GM21381 (cell line): ENCODE results near the gene RXRA.
"Not testable (repeated sequence)": the region's sequence is repeated elsewhere in the genome, so short reads cannot be mapped to it uniquely, and the experiment has no call there.

Experiments used
- ATAC-seq: cut with Tn5 transposase; IDR thresholded peaks from one replicate; pipeline ENCODE4 v1.9.1; 2021; ENCODE audit warnings: mild to moderate bottlenecking, moderate library complexity; ENCODE audit not compliant: unreplicated experiment

Gene RXRA

DNA sequence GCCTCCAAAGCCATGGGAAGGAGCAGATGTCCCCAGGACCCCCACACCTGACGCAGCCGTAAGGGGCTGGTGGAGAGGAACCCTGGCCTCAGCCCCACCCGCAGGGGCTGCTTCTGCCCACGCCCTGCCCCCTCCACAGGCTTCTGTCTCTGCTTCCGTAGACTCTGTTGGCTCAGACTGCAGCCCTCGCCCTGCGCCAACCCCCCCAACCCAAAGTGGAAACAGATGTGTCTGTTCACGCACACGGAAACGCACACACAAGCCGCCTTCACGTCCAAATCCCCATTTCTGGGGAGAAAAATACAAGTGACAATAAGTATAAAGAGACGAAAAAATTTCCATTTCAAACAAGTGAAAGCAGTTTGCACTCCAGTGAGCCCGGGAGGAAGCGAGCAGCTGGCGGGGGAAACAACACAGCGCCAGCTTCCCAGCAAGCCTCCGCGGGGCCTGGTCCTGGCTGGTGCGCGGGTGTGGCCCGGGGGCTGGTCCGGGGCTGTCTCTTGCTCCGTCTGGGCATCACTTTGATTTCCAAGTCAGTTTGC lies 32.6 kb upstream of the RXRA start:
- ATAC-seq: no peak

DNA sequence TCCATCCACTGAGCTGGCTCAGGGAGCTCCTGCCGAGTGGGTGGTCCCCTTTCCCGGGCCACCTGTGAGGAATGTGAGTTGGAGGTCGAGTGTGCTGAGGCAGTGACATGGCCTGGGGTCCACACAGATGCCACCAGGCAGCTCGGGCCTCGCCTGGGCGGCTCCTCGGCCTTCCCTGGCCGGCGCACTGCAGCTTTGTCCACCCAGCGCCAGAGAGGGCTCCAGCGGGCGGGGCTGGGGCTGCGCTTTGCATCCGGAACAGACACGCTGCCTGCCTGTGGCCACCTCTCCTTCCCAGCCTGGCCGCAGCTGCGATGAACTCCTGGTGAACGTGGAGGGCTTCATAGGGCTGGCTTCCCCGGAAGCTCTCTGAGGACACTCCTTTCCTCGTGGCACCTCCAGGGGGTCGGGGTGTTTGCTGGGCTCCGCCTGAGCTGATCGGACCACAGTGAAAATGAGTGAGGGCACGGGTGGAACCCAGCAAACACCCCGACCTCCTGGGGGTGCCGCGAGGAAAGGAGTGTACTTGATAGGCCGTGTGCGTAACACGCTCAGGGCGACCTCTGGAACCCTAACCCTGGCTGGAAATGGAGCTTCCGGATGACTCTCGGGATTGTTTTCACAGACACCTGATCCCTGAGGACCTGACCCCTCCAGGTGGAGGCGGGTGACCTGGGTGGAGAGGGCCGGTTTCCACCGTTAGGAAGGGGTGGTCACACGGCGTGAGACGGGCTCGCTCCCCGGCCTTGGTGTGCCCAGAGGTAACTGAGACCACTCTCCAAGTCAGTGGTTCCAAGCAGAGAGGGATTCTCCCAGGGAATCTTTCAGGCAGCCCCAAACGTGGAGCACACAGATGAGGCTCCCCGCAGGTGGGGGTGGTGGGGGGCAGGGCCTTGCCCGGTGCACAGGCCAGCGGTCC lies 31.8 kb upstream of the RXRA start:
- ATAC-seq: no peak

DNA sequence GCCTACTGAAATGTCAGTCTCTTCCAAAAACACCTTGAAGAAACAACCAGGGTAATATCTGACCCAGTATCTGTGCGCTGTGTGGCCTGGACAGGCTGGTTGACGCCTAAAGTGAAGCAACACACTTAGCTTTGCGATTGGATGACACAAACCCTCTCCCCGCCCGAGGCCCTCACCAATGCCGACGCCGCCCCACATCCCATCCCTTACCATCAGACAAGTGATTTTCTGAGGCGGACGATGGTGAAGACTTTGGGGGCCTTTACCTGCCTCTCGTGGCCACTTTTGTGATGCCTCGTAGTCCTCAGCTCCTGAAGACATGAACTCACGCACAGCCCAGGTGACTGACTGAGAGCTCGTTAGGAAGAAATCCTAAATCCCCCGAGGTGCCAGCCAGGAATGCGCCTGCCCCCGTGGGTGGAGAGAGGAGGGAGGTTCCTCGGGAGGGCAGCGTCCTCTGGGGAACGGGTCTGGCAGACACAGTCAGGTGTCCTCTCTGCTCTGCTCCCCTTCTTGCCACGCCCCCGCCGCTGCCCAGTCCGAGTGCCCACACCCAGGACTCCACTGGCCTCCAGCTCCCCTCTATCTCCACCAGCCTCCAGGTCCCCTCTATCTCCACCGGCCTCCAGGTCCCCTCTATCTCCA lies 31.0 kb upstream of the RXRA start:
- no peak for ATAC-seq

DNA sequence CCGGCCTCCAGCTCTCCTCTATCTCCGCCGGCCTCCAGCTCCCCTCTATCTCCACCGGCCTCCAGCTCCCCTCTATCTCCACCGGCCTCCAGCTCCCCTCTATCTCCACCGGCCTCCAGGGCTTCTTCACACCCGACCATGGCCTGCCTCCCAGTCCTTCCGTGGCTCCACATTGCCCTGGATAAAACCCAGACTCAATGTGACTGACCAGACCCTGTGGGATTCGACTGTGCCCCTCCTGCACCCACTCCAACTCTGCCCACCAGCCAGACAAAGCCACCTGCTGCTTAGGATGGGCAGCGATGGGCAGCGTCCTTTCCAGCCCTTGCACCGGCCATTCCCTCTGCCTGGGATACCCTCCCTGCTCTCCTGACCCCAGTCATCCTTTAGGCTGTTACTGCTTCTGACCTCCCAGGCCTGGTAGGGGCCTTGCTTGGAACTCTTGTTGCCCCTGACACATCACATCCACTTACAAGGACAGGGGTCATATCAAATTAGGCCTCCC lies 30.5 kb upstream of the RXRA start:
- no peak for ATAC-seq

DNA sequence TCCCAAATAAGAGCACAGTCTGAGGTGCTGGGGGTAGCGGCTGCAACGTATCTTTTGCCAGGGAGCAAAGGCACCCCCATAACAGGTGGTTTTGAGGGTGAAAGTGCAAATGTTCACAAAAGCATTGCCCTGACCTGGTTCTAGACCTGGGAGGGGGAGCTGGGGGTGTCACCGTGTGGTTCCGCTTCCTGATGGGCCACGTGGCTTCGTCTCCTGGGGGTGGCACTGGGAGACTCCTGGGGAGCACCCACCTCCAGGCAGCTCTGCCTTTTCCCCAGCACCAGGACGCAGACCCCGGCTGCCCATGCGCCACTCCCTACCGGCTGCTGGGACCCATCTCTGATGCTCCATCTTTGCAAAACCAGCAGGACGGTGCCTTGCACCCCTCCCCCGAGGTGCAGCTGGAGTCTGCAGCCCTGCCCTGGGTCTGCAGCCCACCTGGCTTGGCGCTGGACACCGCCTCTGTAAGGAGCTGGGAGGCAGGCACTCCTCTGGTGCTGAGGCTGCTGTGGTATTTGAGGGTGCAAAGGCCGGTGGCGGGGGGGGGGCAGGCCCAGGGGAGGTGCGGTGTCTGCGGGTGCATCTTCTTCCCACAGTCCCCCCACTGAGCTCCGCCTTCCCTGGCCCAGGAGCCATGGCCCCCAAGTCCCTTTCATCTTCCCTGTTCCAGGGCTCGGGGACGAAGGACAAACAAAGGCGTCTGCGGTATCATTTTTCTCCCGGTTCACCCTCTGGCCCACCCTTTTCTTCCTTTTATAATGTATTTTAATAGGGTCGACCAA lies 29.8 kb upstream of the RXRA start:
- ATAC-seq: no peak

DNA sequence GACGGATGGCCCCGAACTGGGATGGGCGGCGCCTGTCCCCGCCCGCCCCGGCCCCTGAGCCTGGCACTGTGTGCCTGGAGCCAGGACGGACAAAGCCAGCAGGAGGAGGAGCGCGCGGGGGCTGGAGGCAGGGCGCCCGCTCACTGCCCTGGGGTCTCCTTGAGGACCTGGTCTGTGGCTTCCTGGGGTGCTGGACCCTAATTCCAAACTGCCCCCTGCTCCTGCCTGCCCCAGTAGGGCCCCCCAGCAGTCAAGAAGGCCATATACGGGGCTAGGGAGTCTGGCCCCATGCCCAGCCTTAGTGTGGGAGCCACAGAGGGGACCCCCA lies 29.2 kb upstream of the RXRA start:
- no peak for ATAC-seq

DNA sequence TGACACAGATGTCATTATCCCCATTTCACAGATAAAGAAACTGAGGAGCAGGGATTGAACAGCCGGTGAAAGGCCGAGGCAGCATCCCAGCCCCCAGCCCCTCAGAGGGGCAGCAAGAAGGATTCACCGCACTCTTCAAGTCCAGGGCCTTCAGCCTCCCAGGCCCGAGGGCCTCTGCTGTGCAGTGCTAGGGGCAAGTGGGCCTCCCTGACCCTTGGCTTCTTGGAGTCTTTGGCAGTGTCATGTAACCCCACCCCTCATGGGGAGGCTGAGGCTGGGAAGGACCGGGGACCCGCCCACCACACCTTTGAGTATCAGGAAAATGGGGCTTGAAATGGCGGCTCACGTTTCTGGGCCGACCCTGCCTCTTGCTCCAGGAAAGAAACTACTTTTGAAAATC lies 28.7 kb upstream of the RXRA start:
- no peak for ATAC-seq

DNA sequence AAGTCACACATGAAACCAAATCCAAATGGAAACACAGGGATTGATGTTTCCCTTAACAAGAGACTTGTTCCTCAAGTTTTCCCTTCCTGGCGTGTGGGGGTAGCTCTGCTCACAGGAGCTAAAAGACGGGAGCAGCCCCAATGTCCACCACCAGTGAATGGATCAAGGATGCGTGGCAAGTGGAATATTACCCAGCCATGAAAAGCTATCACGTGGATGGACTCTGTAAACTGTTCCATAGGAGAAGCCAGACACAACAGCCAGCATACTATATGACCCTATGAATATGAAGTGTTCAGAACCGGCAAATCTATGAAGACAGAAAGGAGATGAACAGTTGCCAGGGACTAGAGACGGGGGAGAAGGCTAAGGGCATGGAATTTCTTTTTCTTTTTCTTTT lies 28.3 kb upstream of the RXRA start:
- no peak for ATAC-seq

DNA sequence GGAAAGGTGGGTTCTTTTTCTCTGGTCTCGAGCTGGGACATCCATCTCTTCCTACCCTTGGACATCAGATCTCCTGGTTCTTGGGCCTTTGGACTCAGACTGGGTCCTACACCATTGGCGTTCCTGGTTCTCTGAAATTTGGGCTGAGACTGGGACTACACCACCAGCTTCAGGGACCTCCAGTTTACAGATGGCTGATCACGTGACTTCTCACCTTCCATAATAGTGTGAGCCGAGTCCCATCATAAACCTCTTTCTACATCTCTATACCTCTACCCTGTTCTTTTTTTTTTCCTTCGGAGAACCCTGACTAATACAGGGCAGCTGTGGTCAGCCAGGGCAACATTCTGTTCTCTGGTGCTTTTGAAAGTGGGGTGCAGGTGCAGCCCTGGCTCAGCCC lies 27.2 kb upstream of the RXRA start:
- ATAC-seq: no peak

DNA sequence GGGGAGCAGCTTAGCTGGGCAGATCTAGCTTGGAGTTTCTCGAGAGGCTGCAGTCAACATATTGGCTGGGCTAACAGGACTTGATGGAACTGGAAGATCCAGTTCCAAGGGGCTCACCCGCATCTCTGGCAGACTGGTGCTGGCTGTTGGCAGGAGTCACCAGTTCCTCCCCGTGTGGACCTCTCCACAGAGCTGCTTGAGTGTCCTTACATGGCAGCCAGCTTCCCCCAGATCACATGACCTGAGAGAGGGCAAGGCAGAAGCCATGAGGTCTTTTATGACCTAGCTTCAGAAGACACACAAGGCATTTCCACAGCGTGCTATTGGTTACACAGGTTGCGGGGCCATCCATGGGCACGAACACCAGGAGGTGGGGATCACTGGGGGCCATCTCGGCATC lies 26.4 kb upstream of the RXRA start:
- ATAC-seq: no peak

DNA sequence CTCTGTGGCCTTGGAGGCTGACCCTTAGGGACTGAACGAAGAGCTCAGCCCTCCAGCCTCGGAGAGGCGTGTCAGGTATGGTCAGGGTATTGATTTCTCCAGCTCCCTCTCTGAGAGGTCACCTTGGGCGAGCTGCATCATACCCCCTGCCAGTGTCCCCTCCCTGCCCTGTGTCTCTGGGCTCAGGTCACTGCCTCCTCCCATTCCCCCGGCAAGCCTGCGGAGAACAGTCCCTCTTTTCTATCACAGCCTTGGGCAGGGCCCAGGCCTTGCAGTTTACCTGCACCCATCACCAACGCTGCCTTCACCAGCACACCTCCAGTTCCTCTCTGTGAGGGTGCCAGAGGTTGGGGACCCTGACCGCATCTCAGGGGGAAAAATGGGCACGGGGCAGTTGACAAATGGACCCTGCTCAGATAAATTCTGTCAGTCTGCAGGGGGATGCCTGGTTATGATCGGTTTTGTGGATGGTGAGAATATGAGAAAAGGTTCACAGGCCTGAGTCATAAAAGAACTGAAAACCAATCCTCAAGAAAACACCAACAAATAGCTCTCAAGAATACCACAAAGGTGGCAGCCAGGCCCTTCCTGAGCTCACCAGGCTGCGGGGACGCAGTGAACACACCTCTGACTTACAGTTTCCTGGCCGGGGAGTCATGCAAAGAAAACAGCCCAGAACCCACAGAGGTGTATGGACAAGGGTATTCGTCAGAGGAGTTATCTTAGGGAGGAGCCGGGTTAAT lies 24.7 kb upstream of the RXRA start:
- ATAC-seq: peak; percentile 87

DNA sequence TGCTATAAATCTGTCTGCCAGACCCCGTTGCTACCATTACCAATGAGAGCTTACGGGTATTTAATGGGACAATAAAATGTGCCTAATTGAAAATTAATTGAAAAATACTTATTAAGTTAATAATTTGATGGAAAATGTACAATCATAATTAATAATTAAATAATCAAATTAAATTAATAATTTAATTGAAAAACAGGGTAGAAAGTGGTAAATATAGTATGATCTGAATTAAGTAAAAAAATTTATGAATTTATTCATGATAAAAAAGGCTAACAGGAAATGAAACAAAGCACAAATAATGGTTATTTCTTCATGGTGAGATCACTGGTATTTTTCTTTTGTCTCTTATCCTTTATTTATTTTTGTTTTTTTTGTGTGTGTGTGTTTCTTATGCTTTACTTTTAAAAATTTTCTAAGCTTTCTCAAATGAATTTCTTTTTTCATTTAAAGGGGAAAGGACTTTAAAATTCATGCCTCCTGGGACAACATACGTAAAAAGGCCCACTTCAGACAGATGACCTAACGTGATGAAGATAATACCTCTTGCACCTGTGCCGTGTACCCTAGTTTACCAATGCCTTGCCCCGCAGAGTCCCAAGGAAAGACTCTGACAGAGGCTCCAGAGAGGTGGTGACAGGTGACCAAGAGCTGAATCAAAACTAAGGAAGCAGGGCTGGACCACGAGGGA lies 24.0 kb upstream of the RXRA start:
- no peak for ATAC-seq

DNA sequence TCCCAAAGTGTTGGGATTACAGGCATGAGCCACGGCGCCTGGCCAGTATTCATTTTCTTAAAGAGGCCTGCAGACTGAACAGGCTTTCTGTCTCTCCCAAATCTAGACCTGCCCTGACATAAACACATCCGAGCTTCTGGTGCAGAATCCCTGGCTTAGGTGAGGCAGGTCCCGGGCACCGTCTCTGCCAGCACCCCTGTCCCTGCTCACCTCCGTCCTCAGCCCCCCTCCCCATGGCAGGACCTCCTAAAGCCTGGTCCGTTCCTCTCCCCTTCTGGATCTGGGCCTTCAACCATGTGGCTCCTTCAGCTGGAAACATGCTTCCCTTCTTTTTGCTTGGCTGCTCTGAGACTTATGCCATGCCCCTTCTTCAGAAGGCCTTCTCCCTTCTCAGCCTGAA lies 22.7 kb upstream of the RXRA start:
- no peak for ATAC-seq

DNA sequence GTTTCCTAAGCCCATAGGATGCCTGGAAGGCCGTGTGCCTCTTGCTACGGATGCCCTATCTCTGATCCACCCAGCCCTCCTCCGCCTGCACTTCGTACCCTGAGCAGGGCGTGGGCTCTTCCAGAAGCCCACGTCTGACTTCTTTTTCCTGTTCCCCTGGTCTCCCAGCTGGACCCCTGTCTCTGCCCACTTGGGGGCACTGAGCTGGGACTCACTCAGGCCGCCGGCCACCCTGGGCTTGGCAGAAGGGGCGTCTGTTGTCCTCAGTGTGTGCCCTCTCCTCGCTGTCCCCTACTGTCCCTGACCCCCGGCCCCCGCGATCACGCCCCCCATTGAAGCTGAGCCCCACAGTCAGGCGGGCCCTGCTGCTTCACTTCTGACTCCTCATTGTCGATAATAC lies 22.0 kb upstream of the RXRA start:
- no peak for ATAC-seq

DNA sequence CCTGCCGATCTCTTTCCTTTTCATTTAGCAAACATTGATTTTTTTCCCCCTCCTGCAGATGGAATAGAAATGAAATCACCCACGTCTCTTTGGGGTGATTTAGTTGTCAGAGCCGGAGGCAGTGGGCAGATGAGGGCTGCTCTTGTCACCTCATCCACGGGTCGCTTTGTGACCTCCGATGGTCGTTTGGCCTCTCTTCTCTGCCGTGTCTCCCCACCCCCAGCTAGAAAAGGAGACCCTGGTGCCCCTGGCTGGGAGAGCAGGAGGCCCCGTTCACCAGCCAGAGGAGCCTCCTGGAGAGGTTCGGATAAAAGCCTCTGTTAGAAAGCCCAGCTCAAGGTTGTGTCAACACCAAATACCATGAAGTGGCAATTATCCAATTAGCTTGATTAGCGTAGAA lies 21.6 kb upstream of the RXRA start:
- ATAC-seq: no peak

DNA sequence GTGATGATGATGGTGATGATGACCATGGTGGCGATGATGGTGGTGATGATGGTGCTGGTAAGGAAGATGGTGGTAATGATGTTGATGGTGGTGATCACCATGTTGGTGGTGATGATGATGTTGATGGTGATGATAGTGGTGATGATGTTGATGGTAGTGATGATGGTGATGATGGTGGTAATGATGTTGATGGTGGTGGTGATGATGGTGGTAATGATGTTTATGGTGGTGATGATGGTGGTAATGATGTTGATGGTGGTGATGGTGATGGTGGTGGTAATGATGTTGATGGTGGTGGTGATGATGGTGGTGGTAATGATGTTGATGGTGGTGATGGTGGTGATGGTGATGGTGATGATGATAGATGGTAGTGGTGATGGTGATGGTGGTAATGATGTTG lies 20.7 kb upstream of the RXRA start:
- ATAC-seq: no peak

DNA sequence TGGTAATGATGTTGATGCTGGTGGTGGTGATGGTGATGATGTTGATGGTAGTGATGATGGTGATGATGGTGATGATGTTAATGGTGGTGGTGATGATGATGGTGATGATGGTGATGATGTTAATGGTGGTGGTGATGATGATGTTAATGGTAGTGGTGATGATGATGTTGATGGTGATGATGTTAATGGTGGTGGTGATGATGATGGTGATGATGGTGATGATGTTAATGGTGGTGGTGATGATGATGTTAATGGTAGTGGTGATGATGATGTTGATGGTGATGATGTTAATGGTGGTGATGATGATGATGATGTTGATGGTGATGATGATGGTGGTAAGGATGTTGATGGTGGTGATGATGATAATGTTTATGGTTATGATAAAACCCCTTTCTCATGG lies 20.2 kb upstream of the RXRA start:
- ATAC-seq: not testable (repeated sequence)

DNA sequence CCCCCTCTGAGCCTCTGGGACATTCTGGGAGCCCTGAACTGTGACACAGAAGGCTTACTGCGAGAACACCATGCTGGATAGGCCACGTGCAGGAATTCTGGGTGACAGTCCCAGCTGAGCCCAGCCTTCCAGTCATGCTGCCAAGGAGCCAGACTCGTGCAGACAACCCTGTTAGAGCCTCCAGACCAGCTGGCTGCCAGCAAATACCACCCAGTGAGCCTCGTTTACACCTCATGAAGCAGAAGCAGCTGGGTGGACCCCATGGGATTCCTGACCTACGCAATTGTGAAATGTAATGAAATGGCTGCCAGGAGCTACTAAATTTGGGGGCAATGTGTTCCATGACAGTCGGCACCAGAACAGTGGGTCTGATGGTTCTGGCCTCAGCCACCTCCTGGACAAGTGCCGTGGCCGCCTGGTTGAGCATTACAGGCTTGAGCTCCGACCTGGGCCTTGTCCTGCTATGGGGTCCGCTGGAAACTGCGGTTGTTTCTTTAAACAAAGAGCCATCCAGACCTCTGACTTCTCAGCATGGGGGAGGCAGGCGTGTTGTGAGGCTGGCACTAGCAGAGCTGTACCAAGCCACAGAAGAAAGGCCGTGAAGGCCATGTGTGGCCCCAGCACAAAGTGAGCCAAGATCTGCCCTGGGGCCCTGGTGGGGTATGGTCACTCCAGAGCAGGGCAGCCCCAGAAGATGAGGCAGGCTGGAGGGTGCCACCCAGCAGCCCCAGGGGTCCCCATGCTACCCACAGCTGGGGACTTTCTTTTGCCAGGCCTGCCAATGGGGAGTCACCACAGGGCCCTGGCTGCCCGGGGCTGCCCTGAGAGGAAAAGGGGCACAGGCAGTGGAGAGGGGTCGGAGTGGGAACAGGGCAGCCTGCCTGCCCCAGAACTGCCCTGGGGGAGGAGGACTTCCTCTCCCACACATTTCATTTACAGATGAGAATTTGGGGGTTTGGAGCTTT lies 19.3 kb upstream of the RXRA start:
- no peak for ATAC-seq
